Endometrium (tissue), 2 donors: Measurements from ENCODE around the gene PLCZ1.
A peak's percentile ranks its signal among the peaks of the same experiment; 100 is the strongest.

Experiments
- FAIRE-seq: peaks from 2 replicates; lab custom pipeline; 2012; peaks lifted over from hg19 to GRCh38; lab: Jason Lieb, UNC
- donor health status: control.
- donor health status: control.

Gene PLCZ1

DNA sequence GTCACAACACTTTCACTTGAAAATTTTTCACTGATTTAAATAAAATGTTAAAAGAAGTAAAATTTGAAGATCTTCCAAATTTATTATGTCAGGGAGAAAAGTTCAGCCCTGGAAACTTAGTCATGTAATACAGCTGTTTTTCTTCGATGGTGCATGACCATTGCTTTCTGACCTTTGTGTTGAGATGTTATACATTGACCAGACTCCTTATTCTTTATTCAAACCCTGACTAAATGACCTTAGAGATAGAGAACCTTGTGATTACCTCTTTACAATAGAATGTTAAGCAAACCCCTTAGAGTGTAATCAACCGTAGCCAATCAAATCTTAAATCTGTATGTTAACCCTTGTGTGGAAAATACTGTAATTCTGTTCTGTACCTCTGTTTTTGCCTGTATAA, 34.5 kb downstream of the PLCZ1 start:
- FAIRE-seq: no peak

DNA sequence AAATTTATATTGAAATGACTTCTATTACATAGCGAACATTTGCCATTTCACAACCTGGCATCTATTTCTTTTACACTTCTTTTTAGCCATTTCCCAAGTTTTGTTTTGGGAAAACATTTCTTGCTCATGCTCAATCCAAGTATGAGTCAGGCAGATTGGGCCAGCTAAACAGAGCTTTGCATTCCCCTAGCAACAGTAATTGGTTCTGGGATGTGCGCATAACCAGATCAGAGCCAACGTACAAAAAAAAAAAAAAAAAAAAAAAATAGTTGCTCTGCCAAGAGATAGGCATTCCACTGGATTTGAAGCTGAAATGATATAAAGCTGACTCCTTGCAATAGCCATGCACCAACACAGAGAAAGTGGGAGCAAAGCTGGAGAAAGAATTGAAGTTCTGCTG, 37.5 kb downstream of the PLCZ1 start:
- FAIRE-seq: no peak

DNA sequence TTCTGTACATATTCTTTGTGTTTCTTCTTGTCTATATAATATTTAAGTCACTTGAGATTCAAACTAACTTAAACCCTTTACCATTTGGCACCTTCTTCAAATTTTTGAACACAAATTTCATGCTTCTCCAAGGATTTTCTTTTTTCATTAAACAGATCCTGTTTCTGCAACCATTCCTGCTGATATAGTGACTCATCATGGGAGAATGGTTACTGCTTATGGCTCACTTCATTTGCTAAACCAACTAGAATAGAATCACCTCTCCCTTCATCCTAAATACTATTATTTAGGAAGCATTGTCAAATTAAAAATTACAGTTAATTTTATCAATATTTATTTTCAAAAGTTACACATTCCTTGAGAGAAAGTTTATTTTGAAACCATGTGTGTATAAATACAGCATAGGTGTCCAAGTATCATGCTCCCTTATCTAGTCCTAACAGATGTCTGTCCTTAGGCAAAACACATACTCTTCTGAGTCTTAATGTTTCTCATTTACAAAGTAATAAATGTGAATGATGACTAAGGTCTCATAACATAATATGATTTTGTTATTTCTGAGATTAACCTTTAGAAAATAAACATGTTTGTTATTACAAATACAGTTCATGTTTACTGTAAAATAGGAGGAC, 40.7 kb downstream of the PLCZ1 start:
- peak; percentile 96 for FAIRE-seq

DNA sequence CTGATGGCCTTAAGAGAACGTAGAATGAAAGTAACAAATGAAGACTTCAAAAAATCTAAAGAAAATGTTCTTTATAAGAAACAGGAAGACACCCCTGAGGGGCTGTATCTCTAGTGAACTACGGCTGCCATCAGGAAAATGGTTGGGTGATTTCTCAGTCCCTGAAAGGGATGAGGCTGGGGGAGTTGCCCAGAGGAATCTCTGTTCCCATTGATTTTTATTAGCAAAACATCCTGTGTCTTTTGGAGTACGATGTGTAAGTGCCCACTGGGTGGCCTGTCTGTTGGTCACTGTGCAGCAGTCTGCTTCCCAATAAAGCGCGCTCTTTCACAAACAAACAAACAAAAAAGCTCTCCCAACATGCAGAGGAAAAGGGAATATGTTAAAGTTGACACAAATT, 43.8 kb downstream of the PLCZ1 start:
- FAIRE-seq: peak; percentile 33

DNA sequence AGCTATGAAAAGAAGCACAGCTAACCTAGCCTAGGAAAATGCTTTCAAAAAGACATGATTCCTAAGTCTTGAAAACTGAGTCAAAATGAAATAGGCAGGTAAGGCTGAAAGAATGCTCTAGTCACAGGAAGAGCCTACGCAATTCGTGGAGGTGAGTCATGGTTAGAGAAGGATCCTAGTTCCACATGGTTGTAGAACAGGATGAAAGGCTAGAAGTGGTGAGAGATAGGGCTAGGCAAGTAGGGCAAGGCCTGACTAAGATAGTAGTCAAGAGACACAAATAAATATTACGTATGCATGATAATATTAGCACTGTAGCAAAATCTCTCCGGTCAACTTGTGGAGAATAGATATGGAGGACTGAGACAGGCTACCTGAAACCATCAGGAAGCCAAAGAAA, 47.2 kb downstream of the PLCZ1 start:
- FAIRE-seq: no peak

DNA sequence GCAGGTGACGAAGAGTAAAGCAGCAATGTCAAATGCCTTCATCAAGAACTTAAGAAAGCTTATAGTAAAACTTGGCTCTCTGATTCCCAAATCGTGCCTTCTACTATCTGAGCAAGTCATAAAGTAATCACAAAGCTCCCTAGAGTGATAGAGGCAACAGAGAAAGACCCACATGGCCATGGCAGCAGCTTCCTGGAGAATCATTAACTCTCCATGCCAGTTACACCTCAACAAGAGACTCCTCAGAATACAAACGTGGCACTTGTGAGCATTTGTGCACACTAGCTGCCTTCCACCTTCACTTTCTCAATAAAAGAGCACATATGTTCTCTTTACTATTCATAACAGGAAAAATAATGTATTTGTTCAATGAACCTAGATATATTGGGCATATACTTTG, 48.0 kb downstream of the PLCZ1 start:
- no peak for FAIRE-seq

DNA sequence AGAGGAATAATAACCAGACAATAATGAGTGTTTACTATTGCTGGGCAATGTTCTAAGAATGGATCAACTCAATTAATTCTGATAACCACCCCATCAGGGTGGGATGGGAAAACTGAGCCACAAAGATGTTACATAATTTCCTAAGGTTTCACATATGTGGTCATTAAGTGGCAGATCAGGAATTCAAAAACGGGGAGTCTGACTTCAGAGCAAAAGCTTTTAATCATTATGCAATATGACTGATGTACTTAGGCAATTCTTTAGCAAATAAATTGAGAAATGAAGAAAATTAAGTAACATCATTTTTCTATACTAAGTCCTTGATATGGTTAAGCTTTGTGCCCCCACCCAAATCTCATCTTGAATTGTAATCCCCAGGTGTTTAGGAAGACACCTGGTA, 53.4 kb downstream of the PLCZ1 start:
- FAIRE-seq: no peak

DNA sequence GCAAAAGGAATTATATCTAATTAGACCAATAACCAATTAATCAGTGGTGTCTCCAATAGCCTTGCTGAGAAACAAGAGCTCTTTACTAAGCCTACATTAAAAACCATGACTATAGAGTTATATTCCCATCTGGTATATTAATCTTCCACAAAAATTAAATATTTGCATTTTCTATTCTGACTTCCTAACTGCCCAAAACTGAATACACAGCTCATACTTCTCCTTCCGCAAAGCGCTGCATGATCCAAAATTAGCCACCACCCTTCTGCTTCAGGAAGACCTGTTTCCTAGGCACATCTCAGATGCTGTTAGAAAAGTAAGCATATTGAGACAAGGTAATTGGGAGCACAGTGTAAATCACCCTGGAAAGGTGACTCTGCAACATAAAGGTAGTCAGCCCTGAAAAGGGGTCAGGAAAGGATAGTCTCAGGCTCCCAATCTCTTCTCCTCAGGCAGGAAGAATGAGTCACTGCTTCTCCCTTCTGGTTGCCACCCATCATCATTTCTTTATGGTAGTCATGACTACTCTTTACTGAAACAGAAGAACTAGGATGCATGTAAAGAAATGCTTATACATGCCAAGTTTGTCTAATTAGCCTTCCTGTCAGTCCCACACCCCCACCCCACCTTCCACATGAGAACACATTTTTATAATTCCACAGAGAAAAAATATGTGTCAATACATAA, 54.3 kb downstream of the PLCZ1 start:
- no peak for FAIRE-seq

DNA sequence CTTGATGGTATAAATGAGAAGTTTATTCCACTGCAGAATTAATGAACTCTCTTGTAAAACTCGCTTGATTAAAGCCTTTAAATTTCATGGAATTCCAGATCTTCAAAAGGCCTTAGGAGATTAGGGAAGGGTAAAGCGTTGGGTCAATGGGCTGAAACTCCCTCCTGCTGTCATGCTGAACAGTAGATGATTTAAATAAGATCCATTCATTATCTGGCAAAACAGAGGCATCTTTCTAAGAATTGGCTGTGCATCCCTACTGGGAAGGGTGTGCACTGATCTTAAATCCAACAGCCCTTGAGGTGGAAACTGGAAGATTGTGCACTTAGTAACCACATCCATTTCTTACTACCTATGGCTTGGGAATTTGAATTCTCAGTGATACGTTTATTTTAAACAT, 56.0 kb downstream of the PLCZ1 start:
- no peak for FAIRE-seq

DNA sequence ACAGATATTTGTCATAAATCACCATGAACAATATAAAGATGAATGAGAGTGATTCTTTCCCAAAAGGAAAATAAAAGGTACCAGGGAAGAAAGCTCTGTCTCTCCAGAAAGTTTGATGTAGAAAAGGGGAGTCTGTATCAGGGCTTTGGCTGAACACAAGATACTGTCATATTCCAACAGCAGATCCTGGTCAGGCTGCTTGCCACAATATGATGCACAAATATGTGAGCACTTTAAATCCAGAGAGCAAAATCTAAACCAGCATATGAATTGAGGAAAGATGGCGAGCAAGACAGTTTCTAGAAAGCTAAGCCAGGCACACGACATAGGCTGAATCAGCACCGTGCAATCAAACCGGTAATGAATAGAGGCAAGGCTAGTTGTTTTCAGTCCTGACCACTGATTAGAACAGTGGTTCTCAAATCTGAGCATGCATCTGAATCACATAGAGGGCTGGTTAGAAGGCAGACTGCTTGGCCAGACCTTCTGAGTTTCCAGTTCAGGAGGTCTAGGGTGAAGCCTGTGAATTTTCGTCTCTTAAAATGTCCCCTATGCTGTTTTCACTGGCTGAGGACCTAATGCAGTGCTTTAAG, 60.7 kb downstream of the PLCZ1 start:
- no peak for FAIRE-seq

DNA sequence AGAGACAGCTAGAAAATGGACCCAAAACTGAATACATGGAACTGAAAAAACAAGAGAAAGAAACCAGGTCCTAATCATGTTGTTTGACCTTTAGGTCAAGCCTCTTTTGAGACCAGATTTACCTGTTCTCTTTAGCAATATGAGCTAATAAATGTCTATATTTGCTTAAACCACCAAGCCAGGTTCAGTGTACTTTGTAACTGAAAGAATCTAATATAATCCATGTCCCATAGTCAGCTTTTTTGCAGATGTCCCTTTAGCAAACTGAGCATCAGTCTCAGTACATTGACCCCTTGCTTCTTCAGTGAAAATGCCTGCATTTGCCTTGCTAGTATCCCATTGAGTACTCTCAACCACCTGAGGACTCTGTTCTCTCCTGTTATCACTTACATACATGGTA, 61.7 kb downstream of the PLCZ1 start:
- no peak for FAIRE-seq

DNA sequence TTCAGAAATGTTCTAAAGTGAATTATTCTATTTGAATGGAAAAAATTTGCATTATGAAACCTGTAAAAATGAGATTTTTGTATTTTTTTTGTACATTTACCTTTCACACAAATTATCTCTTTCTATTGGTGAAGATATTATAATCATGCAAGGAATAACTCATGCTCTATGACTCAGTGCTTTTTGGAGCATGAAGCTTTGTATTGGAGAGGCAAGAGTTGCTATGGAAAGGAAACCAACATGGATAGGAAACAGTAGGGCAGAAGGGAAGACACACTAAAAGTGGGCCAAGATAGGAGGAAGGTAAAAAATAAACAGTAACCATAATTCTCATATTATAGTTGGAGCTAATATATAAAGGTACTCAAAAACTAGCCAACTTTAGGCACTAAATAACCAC, 79.0 kb downstream of the PLCZ1 start:
- FAIRE-seq: no peak

DNA sequence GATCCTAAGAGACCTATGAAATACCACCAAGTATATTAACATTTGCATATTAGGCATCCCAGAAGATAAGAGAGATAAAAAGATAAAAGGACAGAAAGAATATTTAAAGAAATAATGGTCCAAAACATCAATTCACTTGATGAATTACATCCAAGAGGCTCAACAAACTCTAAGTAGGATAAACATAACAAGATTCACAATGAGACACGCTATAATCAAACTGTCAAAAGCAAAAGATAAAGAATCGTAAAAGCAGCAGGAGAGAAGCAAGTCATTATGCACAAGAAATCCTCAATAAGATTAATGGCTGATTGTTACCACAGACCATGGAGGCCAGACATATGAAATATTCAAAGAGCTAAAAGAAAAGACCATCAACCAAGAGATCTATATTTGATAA, 79.6 kb downstream of the PLCZ1 start:
- FAIRE-seq: no peak

DNA sequence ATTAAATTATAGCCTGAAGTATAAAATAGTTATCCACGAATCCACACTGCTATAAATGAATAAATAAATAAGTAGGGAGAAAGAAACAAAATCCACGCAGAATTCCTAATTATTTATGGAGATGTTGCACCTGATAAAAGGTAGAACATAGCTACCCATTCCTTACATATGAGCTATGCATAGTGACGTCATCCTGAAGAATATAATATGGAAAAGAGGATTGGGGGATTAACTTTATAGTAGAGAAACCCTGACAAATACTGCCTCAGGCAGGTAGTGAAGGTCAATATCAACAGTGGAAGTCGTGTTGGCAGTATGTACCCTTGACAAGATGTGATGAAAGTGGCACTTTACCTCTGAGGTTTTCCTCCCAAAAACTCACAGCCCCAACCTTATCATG, 82.5 kb downstream of the PLCZ1 start:
- no peak for FAIRE-seq

DNA sequence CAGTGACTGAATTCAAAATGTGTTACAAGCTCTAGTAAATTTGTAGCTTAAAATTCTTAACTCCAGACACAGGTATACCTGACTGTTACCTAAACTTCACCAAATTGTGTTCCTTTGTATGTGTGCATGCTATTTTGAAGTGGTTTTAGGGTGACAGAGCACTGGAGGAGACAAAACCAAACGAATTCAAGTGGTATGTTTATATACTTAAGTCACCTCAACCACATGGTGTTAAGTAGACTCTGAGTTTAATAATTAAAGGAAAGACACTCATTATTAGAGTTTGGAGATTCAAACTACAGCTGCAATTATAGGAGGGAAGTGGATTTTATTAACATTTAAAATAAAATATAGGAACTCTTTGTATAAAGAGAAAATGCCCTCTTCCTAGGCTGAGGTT, 84.3 kb downstream of the PLCZ1 start:
- no peak for FAIRE-seq

DNA sequence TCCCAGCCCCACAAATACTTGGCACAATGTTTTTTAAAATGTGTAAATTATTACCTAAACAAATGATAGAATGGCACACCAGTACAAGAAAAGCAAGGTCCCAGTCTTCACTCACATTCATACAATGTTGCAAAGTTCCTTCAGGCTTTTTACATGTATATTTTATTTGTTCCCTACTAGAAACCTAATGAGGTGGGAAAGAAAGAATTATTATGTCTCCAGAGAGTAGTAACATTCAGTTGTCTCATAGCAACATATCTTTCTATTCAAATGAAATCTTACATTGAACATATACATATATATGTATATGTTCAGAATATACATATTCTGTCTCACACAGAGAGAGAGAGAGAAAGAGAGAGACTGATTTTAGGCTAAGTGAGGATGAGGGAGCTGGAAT, 85.2 kb downstream of the PLCZ1 start:
- FAIRE-seq: no peak

DNA sequence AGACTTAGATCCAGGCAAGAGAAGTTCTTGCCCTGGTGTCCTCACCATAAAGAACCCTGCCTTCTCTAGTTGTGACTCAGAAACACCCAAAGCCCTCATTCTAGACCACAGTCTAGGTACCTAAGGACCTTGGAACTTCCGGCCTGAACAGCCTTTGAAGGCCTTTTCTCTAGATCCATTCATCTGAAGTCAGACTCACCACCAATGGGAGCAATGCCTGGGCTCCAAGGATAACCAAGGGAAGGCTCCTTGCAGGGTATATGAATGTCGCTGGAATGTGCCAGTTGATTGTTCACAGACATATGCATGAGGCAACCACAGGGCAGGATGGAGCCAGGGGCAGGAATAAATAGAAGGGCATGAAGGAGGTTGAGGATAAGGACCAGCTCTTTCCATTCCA, 86.3 kb downstream of the PLCZ1 start:
- FAIRE-seq: no peak

DNA sequence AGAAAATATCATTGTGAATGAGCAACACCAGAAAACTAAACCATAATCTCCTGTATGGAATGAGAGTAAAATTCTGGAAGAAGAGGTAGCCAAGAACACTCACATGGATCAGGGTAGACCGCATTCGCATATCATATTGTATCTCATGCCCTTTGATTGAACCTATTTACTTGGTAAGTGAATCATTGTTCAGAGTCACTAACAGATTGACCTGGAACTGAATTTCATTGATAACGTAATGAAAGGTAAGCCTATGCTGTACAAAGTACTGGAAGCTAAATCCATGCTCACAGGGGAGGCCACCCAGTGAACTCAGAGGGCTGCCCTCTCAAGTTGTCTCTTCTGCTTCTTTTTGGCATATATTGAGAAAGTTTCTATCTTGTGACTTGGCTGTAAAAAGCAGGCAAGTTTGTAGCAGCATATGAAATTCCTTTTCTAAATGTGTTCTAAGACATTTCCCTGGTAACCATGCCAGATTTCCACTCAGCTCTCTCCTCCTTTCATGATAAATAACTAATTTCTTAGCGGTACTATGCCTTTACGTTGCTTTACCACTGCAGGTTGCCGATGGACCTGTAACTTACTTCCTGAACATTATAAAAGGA, 91.4 kb downstream of the PLCZ1 start:
- FAIRE-seq: no peak

DNA sequence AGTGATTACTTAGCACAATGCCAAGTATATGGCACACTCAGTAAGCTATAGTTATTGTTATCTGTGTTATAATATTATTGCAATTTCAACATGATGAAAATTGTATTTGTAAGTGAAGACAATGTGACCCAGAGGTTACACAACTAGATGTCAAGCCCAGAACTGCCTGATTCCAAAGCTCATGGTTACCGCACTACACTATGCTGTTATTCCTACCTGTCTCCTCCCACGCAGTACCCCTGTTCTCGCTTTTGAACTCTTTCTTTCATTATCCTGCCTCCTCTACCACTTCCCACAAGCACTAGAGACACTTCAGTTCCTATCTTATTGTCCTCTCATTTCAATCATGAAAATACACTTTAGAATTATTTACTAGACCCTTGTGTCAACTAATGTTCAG, 93.2 kb downstream of the PLCZ1 start:
- no peak for FAIRE-seq

DNA sequence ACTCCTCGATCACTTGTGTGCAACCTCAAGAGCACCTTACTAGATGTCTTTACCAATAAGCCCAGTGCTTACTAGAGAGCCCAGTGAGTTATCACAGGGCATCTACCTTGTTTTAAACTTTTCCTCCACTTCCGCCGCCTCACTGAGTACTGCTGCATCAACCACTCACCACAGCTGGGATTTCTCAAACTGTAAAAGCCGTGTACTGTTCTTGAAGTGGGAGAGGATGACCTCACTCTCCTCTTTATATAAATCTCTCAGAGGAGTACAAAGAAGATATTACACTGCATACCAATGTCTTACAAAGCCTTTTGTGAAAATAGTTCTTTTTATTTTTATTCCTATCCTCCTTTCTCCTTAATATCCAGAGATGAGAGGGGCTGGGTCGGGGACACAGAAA, 94.1 kb downstream of the PLCZ1 start:
- peak; percentile 94 for FAIRE-seq

DNA sequence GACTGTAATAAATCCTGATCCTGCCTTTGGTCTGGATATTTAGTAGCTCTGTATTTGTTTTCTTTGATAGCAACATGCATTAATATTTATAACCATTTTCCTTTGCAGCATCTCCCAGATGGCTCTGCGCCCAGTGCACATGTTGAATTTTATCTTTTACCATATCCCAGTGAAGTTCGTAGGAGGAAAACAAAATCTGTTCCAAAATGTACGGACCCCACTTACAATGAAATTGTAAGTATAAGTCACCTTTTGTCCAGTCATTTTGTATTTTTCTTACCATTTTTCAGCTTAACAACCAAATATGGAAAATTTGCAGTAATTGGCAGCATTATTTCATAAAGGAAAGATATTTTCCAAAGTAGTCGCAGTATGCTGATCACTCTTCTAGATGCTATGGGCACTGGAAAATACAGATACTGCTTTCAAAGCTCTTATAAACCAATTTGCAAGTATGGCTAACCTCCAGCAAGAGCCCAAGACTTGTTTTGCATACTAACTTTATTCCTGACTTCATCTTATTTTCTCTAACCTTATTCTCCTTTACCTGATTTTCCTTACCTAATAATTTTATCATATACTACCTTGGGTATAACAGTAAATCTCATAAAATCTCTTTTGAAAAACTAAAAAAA, 97.4 kb downstream of the PLCZ1 start:
- FAIRE-seq: no peak

DNA sequence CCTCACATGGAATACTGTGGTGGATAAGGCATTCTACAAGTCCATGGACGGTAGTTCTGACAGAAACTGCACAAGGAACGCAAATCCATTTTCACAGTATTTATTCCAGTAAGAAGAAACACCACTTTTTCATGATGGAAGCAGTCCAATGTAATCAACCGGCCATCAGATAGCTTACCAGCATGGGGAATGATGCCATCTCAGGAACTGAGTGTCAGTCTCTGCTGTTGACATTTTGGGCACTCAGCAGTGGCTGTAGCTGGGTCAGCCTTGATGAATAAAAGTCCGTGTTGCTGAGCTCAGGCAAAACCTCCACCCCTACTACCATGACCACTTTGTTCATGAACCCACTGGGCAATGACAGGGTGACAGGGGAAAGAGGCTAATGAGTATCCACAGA, 103.4 kb downstream of the PLCZ1 start:
- FAIRE-seq: no peak
